ENCODE measurements around the gene PLAC8L1.

The PLAC8L1 gene

DNA sequence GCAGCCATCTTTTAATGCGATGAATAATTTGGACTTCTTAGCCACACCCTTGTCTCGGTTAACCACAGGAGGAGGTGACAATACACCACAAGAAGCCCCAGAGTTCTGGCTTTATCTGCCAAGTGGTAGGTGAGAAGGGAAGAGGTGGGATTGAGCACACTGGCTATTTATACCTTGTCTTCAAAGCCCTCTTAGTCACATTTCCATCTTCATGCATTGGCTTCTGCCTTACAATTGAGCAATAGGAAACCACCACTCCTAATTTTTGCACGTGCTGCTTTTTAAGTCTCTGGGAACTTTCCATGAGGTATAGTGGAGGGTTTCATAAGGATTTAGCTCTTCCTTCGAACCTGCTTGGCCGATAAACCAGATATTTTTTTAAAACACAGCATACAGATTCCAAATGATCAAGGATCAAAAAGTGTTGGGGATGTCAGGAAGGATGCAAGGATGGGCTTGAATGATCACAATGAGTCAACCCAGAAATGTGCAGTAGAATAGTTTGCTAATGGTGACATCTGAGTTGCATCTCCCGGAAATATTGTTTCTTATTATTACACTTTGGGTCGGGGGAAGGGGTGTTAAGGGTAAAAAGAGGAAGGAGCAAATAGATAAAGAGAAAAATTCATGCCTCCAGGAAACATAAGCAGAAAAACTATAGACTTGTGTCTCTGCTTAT, 25.5 kb downstream of the PLAC8L1 start:
- no peak for DNase-seq (ENCODE audit: low read depth in 2 of 2)

DNA sequence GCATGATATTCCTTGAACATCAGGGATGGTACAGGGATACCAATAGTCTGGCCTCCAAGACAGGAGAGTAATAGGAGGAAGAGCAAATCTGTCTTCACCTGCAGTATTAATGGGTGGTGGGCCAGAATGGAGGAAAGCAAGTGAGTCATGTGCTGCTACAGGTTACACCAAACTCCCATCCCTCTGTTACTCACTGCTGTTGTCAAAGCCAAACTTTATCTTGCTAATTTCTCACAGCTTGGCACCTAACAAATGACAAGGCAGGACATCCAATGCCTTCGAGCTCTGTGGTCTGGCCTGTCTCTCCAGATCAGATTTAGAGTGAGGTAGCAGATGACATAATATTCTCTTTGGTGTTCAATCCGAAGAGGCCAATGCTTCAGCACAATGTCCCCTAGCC, 26.8 kb downstream of the PLAC8L1 start:
- no peak for DNase-seq (ENCODE audit: low read depth in 2 of 2)

GRCh38 chr5:146076455-146076854, 28.9 kb downstream of the PLAC8L1 start:
- no peak for DNase-seq (ENCODE audit: low read depth in 2 of 2)

GRCh38 chr5:146076028-146076427, 29.3 kb downstream of the PLAC8L1 start:
- no peak for DNase-seq (ENCODE audit: low read depth in 2 of 2)

- no peak for DNase-seq (ENCODE audit: low read depth in 2 of 2)
Observed at GRCh38 chr5:146073239-146073900, 32.0 kb downstream of the PLAC8L1 start.

DNA sequence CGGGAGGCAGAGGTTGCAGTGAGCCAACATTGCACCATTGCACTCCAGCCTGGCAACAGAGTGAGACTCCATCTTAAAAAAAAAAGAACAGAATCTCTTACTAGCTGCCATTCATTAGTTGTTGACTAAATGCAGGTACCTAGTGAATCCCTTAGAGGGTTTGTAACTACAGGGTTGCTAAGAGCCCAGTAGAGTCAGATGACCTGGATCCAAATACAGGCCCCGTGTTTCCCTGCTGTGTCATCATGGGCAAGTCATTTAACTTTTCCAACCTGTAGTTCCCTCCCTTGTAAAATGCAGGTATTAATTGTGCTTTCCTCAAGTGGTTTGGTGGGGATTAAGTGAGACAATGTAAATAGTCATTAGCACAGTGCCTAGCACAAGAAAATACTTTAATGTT, 32.8 kb downstream of the PLAC8L1 start:
- DNase-seq (ENCODE audit: low read depth in 2 of 2), result no peak

DNA sequence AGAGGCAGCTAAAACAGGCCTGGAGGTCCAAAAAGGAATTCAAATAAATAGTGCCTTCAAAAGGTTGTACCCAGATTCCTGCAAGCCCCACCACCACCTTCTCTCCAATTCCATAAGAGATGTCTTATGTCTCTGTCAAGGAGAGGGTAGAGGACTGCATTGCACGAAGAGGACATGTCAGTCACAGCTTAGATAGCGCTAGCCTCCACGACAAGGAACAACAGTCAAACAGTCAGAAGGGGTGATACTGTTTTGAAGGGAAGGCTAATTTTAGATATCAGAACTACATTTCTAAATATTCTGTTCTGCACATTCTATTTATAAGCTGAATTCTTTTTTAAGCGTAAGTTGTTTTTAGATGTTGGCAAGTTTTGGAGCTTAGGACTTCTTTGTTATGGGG, 34.2 kb downstream of the PLAC8L1 start:
- no peak for DNase-seq (ENCODE audit: low read depth in 2 of 2)

- no peak for DNase-seq (ENCODE audit: low read depth in 2 of 2)
Observed at GRCh38 chr5:146070746-146071145, 34.6 kb downstream of the PLAC8L1 start.

DNA sequence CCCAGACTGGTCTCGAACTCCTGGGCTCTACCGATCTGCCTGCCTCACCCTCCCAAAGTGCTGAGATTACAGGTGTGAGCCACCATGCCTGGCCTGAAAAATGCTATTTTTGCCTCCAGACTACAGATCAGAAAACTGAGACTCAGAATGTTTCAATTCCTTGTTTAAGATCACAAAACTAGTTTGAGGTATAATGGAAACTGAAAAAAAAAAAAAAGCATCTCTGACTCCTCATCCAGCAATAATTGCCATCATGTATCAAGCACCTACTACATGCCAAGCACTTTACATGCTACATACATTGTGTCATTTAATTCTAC, 35.6 kb downstream of the PLAC8L1 start:
- DNase-seq (ENCODE audit: low read depth in 2 of 2), result no peak

GRCh38 chr5:146068977-146069779, 36.2 kb downstream of the PLAC8L1 start:
- DNase-seq (ENCODE audit: low read depth in 2 of 2), result no peak

GRCh38 chr5:146068206-146068605, 37.2 kb downstream of the PLAC8L1 start:
- DNase-seq (ENCODE audit: low read depth in 2 of 2), result no peak

DNA sequence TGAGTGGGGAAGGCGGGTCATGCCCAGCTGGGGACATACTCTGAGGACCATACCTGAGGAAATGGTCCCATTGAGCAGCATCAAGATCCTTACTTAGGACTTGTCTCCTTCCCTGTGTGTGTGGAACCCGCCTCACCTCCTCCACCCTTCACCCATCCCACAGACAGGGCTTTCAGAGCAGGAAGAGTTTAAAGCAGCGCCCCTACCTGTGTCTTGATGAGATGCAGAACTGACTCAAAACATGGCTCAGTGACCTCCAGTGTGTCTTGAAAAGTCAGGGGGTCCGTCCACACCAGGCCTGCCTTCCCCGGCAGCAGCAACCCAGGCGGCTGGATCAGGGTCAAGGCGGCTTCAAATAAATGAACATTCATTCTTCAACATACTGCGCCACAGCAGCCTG, 38.4 kb downstream of the PLAC8L1 start:
- DNase-seq (ENCODE audit: low read depth in 2 of 2), result no peak

DNA sequence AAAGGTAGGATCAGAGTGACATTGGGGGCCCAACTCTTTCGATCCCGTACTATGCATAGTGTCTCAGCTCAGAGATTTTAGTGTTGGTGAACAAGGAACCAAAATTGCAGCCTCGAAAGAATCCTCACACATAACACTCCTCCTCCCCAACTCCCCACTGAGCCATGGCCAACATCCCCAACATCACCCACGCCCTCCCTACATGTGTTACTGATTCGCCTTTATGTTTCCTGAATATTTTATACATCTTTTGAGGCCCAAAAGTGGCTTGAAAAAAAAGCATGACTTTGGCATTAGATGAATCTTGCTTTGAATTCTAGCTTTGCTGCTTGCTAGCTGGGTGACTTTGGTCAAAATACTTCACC, 45.2 kb downstream of the PLAC8L1 start:
- no peak for DNase-seq (ENCODE audit: low read depth in 2 of 2)

DNA sequence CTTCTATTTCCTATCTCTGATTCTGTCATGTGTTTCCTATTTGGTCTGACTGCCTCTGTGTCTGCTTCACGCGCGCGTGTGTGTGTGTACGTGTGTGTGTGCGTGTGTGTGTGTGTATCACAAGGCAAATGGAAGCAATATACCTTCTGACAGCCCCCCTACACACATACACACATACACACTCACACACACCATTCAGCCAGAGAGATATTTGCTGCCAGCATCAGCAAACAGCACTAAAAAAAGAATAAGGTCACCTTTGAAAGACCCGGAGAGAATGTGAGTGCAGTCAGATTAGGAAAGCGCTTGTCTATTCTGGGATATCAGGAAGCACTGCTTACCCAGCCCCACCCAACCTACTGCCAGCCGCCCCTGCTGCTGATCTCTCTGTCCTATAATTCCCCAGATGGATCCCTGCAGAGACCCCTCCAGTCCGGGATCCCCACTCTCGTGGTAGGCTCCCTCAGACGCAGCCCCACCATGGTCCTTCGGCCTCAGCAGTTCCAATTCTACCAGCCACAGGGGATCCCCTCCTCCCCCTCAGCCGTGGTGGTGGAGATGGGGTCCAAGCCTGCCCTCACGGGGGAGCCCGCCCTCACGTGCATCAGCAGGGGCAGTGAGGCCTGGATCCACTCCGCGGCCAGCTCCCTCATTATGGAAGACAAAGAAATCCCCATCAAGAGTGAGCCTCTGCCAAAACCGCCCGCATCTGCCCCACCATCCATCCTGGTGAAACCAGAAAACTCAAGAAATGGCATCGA, 45.7 kb downstream of the PLAC8L1 start:
- DNase-seq (ENCODE audit: low read depth in 2 of 2), result no peak

- no peak for DNase-seq (ENCODE audit: low read depth in 2 of 2)
Observed at GRCh38 chr5:146055432-146055831, 49.9 kb downstream of the PLAC8L1 start.

DNA sequence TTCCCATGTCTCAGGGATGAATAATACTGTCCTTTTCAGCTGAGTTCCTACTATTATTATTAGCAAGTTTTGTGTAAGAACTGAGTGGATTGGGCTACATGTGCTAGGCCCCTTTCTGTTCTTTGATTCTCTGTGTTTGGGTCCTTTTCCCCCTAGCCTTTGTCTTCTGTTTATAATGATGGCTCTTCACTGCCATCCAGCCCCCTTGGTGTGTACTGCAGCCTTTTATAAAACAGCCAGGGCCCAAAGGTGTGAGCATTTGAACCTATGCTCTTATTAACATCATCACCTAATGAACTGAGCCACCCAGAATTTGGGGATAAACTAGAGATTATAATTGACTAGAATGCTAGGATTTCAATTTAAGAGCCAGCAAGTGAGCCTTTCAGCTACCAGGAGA, 52.6 kb downstream of the PLAC8L1 start:
- no peak for DNase-seq (ENCODE audit: low read depth in 2 of 2)

DNA sequence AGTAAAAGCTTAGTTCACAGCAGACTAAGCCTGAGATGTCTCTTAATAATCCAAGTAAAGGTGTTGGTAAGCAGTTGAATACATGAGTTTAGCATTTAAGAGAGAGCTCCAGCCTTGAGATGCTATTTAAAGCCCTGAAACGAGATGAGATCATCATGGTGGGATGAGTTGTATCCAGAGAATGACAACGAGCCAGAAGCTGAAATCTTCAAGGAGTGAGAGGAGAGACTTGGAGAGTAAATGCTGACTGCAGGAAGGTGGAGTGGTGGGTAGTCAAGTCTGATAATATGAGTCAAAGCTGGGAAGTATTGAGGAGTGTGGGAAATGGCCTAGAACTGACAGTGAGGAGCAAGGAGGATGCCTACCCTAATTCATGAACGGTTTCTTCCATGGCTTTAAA, 53.7 kb downstream of the PLAC8L1 start:
- no peak for DNase-seq (ENCODE audit: low read depth in 2 of 2)

DNA sequence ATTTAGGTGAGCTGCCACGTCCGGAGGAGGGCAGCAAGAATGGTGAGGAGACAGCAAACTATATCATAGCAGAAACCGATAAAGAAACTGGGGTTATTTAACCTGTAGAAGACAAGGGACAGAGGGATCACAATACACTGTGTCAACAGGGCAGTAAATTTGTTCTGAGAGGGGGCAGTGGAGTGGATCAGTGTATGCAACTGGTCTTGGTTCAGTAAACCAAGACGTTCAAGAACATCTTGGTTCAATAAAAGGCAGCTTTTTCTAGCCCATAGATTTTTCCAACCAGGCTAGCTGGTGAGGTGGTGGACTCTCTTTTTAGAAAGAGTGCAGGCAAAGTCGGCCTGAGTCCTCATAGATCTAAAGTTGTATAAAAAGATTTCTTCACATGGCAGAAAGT, 55.3 kb downstream of the PLAC8L1 start:
- DNase-seq (ENCODE audit: low read depth in 2 of 2), result no peak

DNA sequence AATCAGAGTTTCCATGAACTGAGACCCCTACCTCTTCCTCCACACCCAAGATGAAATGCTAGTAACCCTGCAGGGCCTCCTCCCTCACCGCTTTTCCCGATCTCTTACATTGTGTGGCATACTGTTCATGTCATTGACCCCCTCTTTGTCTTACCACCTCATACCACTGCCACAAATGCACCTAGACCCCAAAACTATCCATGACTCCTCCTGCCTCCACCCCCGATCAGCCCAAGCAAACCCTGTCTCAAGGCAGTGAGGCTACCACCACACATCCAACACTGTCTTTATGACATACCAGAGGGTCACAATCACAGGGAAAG, 55.7 kb downstream of the PLAC8L1 start:
- DNase-seq (ENCODE audit: low read depth in 2 of 2), result no peak

DNA sequence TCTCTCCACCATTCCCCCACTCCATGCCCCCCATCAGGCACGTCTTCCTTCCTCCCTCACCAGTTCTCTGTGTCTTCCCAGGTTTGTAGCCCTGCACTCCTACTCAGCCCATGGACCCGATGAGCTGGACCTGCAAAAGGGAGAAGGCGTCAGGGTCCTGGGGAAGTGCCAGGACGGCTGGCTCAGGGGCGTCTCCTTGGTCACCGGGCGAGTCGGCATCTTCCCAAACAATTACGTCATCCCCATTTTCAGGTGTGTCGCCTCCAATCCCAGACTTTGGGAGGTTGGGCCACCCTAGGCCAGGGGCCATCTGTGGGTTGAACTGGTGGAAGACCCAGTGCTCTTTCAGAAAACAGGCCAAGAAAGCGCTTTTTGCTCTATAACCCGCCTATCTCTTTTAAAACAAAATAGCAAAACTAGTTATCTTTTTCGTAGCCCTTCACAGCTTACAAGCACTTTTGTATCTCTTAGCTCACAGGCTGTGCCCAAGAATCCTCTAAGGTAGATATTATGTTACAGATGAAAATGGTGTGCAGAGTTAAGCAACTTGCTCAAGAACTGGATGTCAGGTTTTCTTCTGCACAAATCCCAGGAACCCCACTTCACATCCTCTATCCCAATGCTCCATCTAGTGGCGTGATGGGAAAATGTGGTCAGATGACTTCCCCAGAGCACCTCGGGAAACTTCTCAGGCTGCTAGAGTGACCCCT, 56.2 kb downstream of the PLAC8L1 start:
- peak in 1 of 2 experiments; percentile 22 for DNase-seq (ENCODE audit: low read depth in 2 of 2)

DNA sequence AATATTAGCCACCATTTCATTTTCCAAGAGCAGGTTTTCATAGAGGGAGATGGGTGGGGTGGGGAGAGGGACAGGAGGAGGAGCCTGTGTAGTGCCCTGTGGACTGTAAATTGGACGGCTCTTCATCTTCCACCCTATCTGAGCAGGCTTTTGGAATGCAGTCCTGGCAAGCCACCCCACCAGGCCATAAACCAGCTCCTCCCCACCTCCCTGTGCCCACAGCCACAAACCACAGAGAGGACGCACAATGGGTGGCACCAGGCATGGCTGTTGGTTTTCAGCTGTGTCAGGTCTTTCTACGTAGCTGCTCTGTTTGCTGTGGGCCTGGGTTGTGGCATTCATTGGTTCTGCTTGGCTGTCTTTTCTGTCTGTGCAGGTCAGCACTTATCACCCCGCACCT, 58.0 kb downstream of the PLAC8L1 start:
- no peak for DNase-seq (ENCODE audit: low read depth in 2 of 2)

DNA sequence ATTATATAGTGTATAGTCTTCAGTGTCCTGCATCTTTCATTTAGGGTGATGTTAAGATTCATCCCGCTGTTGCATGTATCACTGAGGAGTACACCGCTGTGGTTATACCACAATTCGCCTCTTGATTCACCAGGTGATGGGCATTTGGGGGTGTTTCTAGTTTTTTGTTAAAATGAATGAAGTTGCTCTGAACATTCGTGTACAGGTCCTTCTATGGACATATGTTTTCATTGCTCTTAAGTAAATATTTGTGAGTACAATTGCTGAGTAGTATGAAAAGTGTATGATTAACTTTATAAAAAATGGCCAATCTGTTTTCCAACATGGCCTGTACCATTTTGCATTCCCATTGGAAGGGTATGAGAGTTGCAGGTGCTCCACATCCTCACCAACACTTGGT, 61.7 kb downstream of the PLAC8L1 start:
- no peak for DNase-seq (ENCODE audit: low read depth in 2 of 2)
